Peyer's patch (tissue), 4 donors: ENCODE measurements around the gene EFCAB7. TPM values are rescaled to one million over a fixed set of nuclear protein-coding genes. Genes with fewer than 3 reads are reported as not detected.

Experiments used
- DNase-seq, 3 donors: peaks; one replicate each; pipeline ENCODE4 v3.0.0-alpha.2; 2017 to 2019
- H3K27ac ChIP-seq, 4 donors: fragments of 200-600 bp; sonication (generic); one replicate each; pipeline ENCODE4 v1.5.1; 2016 to 2019
- H3K27me3 ChIP-seq, 2 donors: fragments of 200-600 bp; sonication (generic); one replicate each; pipeline ENCODE4 v1.5.1; 2019
- H3K36me3 ChIP-seq, 3 donors: fragments of 200-600 bp; sonication (generic); one replicate each; pipeline ENCODE4 v1.5.1; 2016 to 2019
- H3K4me1 ChIP-seq, 4 donors: fragments of 200-600 bp; sonication (generic); one replicate each; pipeline ENCODE4 v1.5.1; 2016 to 2019
- H3K4me3 ChIP-seq, 4 donors: fragments of 200-600 bp; sonication (generic); 1 replicate in 3 of 4; 2 replicates in 1 of 4; pipeline ENCODE4 v1.5.1; 2016 to 2019; ENCODE audit warnings: mild to moderate bottlenecking in 1 of 4
- H3K9me3 ChIP-seq, 4 donors: fragments of 200-600 bp; sonication (generic); one replicate each; pipeline ENCODE4 v1.5.1; 2016 to 2019; ENCODE audit warnings: mild to moderate bottlenecking in 1 of 4
- POLR2A ChIP-seq, 2 donors: fragments of 450-650 bp; IDR thresholded peaks; one replicate each; pipeline ENCODE4 v1.5.1; 2017; ENCODE audit warnings: antibody characterized with exemption in 2 of 2, mild to moderate bottlenecking in 2 of 2, moderate library complexity in 2 of 2
- total RNA-seq, 4 donors: library from RNA; depleted of rRNA; stranded (reverse); fragments of >200 nt; gene quantifications; one replicate each; pipeline ENCODE4 v1.1.0, GENCODE V29; 2016
- TF ChIP-seq, protein P1 (sequence below), 6 experiments: fragments of 450-650 bp in 4 of 6; fragments of 200-600 bp in 2 of 6; sonication (generic) in 1 of 6; IDR thresholded peaks; one replicate each; pipeline ENCODE4 v1.5.1; 2017 to 2019; ENCODE audit warnings: antibody characterized with exemption in 6 of 6, mild to moderate bottlenecking in 3 of 6, moderate library complexity in 1 of 6

Gene EFCAB7, protein sequence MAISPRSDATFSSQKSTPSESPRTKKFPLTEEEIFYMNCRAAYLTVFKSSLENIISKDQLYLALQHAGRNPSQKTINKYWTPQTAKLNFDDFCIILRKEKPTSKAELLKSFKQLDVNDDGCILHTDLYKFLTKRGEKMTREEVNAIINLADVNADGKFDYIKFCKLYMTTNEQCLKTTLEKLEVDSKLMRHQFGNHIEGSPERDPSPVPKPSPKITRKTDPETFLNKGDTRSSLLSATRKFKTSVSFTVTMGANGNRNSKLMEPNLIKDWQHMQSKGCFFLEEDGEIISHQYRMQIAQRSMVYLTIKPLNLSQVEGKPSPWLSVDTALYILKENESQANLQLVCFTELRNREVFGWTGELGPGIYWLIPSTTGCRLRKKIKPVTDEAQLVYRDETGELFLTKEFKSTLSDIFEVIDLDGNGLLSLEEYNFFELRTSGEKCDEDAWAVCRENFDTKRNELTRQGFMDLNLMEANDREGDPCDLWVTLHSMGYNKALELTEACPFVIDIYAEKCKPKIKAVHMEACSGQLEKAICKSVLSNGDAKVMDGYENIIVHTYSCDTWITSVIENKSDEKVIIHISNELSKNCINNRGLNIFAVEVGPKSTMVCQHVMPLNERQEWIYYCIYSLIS
- total RNA-seq: 10 to 100 TPM in 1 of 4 donors, 1 to 10 TPM in 3; 2.1 to 10.7 (median 5.3) TPM

DNA sequence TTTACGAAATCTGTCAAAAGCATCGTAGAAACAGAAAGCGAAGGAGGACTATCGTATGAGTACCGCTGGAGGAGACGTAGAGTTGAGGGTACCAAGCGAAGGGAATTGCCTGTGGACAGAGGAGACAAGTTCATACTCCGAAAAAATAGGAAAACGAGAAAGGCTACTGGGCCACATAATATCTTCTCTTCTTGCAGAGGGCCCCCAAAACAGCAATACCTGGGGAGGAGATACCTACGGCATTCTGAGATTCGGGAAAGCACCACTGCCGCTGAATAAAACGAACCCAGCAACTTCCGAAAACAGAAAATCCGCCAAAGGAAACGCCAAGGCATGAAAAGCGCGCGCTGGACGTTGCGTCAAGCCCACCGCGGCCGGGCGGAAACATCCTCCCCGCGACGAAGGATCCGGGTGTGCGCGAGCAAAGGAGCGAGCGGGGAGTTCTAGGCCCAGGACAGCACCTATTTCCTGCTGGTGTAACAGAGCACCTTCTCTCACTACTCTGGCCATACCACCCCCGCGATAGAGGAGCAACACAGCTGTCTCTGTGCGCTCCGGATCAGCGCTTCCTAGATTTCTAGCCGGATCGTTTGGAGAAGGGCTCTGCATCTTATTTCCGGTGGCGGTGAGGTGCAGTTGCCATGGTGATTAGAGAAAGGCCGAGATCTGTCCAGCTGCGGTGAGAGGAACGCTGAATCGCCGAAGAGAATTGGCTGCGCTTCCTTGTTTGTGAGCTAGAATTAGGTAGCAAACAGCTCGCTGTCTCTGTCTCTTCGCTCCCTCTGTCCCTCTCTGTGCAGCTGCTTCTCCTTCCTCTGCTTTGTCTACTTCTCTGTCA, at the start of gene EFCAB7, which contains the start of gene ITGB3BP:
Gene EFCAB7, plus strand, starts transcription at position 635 of the 838 bp plus-strand sequence. CDS start 2,048 bp downstream, outside the sequence.
Gene ITGB3BP, minus strand, starts transcription at position 335 of the 838 bp plus-strand sequence. Its CDS starts 92 bp downstream, at position 243.
- Histone ChIP-seq H3K4me3 (peak within 1 kb of the TSS; percentile 50 to 78 (median 61)), H3K9me3 (no peaks in the 10 kb centered on the region), H3K36me3 (no peaks in the 10 kb centered on the region), H3K4me1 (peaks cover 0 to 15% (median 4%) of the 10 kb centered on the region in 4 donors), H3K27ac (peak within 1 kb of the TSS; percentile 76 to 94 (median 87)), H3K27me3 (no peaks in the 10 kb centered on the region)
- TF ChIP-seq, protein P1, sequence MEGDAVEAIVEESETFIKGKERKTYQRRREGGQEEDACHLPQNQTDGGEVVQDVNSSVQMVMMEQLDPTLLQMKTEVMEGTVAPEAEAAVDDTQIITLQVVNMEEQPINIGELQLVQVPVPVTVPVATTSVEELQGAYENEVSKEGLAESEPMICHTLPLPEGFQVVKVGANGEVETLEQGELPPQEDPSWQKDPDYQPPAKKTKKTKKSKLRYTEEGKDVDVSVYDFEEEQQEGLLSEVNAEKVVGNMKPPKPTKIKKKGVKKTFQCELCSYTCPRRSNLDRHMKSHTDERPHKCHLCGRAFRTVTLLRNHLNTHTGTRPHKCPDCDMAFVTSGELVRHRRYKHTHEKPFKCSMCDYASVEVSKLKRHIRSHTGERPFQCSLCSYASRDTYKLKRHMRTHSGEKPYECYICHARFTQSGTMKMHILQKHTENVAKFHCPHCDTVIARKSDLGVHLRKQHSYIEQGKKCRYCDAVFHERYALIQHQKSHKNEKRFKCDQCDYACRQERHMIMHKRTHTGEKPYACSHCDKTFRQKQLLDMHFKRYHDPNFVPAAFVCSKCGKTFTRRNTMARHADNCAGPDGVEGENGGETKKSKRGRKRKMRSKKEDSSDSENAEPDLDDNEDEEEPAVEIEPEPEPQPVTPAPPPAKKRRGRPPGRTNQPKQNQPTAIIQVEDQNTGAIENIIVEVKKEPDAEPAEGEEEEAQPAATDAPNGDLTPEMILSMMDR (IDR thresholded peaks at IDR 0.05): peak in 1 of 6 experiments; percentile 9
- peak; percentile 17 to 46 for TF ChIP-seq POLR2A (IDR thresholded peaks at IDR 0.05)
- DNase-seq: peak; percentile 80 to 93 (median 86)

DNA sequence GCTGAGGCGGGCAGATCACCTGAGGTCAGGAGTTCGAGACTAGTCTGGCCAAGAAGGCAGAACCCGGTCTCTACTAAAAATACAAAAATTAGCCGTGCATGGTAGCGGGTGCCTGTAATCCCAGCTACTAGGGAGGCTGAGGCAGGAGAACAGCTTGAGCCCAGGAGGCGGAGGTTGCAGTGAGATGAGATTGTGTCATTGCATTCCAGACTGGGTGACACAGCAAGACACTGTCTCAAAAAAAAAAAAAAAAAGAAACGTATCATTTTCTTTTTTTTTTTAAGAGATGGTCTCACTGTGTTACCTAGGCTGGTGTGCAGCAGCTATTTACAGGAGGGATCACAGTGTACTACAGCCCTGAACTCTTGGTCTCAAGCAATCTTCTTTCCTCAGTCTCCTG, 47.6 kb upstream of the EFCAB7 start:
- no peak overlapping the region for H3K27ac ChIP-seq
- no peaks in the 10 kb centered on the region for H3K4me1 ChIP-seq
- no peak overlapping the region for H3K4me3 ChIP-seq
- DNase-seq: no peak
- no peaks in the 10 kb centered on the region for H3K36me3 ChIP-seq
- TF ChIP-seq, protein P1 (IDR thresholded peaks at IDR 0.05): no peak
- no peak for TF ChIP-seq POLR2A (IDR thresholded peaks at IDR 0.05)
- no peaks in the 10 kb centered on the region for H3K27me3 ChIP-seq
- H3K9me3 ChIP-seq: no peaks in the 10 kb centered on the region

DNA sequence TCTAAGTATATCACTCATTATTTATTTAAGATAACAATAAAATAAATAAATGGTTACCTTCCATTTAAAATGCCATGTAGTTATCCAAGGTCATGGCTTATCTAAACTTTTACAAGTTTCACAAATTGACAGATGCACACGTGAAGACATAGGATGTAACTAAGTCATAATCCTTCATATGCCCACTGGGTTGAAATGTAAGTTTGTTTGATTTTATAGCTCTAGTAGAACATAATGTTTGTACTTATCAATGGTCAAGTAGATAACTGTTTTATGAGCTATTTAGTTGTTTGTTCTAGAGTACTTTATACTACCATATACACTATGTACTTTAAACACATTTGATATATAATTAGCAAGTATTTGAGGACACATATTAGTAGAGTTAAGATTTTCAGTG, 43.3 kb upstream of the EFCAB7 start:
- no peaks in the 10 kb centered on the region for H3K27me3 ChIP-seq
- H3K27ac ChIP-seq: no peak overlapping the region
- H3K4me1 ChIP-seq: no peaks in the 10 kb centered on the region
- no peaks in the 10 kb centered on the region for H3K9me3 ChIP-seq
- H3K4me3 ChIP-seq: no peak overlapping the region
- DNase-seq: no peak
- H3K36me3 ChIP-seq: no peaks in the 10 kb centered on the region
- TF ChIP-seq, protein P1 (IDR thresholded peaks at IDR 0.05): no peak
- TF ChIP-seq POLR2A (IDR thresholded peaks at IDR 0.05): no peak

DNA sequence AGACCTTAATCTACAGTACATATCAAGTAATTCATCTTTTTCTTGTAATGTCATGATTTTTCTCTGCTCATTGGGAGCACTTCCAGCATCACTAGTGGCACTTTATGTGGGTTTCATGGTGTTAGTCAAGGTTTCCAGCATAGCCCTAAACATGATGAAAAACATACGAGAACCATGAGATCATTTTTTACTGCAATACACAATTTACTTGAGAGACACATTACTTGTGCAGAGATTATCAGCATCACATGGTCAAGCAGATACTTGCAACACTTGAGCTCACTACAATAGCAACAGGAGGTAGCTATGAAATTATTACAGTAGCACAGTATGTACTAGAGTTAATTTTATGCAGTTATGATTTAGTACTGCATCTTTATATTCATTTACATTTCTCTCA, 36.7 kb upstream of the EFCAB7 start:
- TF ChIP-seq, protein P1 (IDR thresholded peaks at IDR 0.05): no peak
- no peak for TF ChIP-seq POLR2A (IDR thresholded peaks at IDR 0.05)
- no peaks in the 10 kb centered on the region for H3K36me3 ChIP-seq
- no peak overlapping the region for H3K4me3 ChIP-seq
- no peaks in the 10 kb centered on the region for H3K4me1 ChIP-seq
- H3K27ac ChIP-seq: no peak overlapping the region
- H3K27me3 ChIP-seq: no peaks in the 10 kb centered on the region
- no peaks in the 10 kb centered on the region for H3K9me3 ChIP-seq
- DNase-seq: no peak

DNA sequence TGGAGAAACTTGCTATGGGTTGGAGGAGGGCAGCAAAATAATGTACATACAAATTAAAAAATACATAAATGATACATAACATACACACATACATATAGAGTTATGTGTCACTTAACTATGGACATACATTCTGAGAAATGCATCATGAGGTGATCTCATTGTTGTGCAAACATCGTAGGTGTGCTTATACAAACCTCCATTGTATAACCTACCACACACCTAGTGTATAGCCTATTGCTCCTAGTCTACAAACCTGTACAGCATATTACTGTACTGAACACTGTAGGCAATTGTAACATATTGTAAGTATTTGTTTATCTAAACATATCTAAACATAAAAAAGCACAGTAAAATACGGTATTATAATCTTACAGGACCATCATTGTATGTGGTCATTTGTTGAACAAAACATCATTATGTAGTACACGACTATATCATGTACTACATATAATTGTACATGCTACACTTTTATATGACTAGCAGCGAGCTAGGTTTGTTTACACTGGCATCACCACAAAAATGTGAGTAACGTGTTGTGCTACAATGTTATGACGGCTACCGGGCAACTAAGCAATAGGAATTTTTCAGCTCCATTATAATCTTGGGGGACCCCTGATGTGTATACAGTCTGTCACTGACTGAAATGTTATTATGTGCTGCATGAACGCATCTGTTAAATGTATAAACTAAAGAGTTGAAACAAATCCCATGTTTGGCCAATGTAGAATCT, 35.8 kb upstream of the EFCAB7 start:
- no peaks in the 10 kb centered on the region for H3K27me3 ChIP-seq
- no peak overlapping the region for H3K27ac ChIP-seq
- DNase-seq: no peak
- no peaks in the 10 kb centered on the region for H3K4me1 ChIP-seq
- no peaks in the 10 kb centered on the region for H3K36me3 ChIP-seq
- no peak for TF ChIP-seq POLR2A (IDR thresholded peaks at IDR 0.05)
- TF ChIP-seq, protein P1 (IDR thresholded peaks at IDR 0.05): no peak
- H3K9me3 ChIP-seq: no peaks in the 10 kb centered on the region
- no peak overlapping the region for H3K4me3 ChIP-seq
